Measurements from ENCODE around the gene C4B. TPM values are rescaled to one million over a fixed set of nuclear protein-coding genes. Genes with fewer than 3 reads are reported as not detected.
A peak's percentile ranks its signal among the peaks of the same experiment; 100 is the strongest.

The C4B gene
- total RNA-seq, 1 donor from 2014 or later: 6.4 TPM

DNA sequence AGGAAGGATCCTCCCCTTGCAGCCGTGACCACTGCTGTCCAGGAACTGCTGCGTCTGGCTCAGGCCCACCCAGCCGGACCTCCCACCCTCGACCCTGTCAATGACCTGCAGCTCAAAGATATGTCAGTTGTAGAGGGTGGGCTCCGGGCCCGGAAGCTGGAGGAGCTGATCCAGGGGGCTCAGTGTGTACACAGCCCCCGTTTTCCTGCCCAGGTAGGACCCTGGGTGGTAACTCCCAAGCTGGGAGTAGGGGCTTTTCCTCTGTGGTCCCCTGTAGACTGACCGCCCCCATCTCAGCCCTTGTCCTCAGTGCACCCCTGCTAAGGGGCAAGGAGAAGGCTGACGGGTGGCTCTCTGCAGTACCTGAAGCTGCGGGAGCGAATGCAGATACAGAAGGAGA, 46.3 kb upstream of the C4B start:
- DNase-seq: no peak
- peaks cover 3% of the 10 kb centered on the region for H3K36me3 Mint-ChIP-seq (ENCODE audit: unreplicated experiment)
- peaks cover 14% of the 10 kb centered on the region for H3K9me3 Mint-ChIP-seq (ENCODE audit: unreplicated experiment)
- TF ChIP-seq, protein P1, sequence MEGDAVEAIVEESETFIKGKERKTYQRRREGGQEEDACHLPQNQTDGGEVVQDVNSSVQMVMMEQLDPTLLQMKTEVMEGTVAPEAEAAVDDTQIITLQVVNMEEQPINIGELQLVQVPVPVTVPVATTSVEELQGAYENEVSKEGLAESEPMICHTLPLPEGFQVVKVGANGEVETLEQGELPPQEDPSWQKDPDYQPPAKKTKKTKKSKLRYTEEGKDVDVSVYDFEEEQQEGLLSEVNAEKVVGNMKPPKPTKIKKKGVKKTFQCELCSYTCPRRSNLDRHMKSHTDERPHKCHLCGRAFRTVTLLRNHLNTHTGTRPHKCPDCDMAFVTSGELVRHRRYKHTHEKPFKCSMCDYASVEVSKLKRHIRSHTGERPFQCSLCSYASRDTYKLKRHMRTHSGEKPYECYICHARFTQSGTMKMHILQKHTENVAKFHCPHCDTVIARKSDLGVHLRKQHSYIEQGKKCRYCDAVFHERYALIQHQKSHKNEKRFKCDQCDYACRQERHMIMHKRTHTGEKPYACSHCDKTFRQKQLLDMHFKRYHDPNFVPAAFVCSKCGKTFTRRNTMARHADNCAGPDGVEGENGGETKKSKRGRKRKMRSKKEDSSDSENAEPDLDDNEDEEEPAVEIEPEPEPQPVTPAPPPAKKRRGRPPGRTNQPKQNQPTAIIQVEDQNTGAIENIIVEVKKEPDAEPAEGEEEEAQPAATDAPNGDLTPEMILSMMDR (IDR thresholded peaks at IDR 0.05; ENCODE audit: partially characterized antibody, unreplicated experiment): no peak
- H3K4me1 Mint-ChIP-seq (ENCODE audit: low read depth, unreplicated experiment): peaks cover 7% of the 10 kb centered on the region
- no peak overlapping the region for H3K27ac Mint-ChIP-seq (ENCODE audit: unreplicated experiment)
- H3K27me3 Mint-ChIP-seq (ENCODE audit: unreplicated experiment): peaks cover 14% of the 10 kb centered on the region
- no peak overlapping the region for H3K4me3 Mint-ChIP-seq (ENCODE audit: unreplicated experiment)

DNA sequence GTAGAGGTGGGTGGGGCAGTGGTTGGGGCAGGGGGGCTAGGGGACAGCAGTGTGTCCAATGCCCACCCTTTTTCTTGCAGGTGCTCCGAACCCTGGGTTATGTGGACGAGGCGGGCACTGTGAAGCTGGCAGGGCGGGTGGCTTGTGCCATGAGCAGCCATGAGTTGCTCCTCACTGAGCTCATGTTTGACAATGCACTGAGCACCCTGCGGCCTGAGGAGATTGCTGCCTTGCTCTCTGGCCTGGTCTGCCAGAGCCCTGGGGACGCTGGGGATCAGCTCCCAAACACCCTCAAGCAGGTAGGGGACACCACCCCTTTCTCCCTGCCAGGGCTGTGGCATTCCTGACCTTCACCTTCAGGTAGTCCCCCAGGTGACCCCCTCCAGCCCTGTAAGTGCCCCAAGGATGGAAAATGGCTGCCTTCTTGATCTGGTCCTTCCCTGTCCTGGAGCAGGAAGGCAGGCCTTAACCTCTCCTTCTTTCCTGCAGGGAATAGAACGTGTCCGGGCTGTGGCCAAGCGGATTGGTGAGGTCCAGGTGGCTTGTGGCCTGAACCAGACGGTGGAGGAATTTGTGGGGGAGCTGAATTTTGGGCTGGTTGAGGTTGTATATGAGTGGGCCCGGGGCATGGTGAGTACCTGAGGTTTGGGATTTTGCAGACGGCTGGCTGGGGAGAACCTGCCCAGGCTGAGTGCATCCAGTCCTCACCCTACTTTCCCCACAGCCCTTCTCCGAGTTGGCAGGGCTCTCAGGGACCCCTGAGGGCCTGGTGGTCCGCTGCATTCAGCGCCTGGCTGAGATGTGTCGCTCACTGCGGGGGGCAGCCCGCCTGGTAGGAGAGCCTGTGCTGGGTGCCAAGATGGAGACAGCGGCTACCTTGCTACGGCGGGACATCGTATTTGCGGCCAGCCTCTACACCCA, 45.5 kb upstream of the C4B start:
- Mint-ChIP-seq H3K36me3 (ENCODE audit: unreplicated experiment) (peaks cover 5% of the 10 kb centered on the region), H3K27ac (ENCODE audit: unreplicated experiment) (no peak overlapping the region), H3K27me3 (ENCODE audit: unreplicated experiment) (peaks cover 14% of the 10 kb centered on the region), H3K4me1 (ENCODE audit: low read depth, unreplicated experiment) (peaks cover 8% of the 10 kb centered on the region), H3K4me3 (ENCODE audit: unreplicated experiment) (no peak overlapping the region), H3K9me3 (ENCODE audit: unreplicated experiment) (peaks cover 16% of the 10 kb centered on the region)
- TF ChIP-seq, protein P1 (IDR thresholded peaks at IDR 0.05; ENCODE audit: partially characterized antibody, unreplicated experiment): no peak
- no peak for DNase-seq

DNA sequence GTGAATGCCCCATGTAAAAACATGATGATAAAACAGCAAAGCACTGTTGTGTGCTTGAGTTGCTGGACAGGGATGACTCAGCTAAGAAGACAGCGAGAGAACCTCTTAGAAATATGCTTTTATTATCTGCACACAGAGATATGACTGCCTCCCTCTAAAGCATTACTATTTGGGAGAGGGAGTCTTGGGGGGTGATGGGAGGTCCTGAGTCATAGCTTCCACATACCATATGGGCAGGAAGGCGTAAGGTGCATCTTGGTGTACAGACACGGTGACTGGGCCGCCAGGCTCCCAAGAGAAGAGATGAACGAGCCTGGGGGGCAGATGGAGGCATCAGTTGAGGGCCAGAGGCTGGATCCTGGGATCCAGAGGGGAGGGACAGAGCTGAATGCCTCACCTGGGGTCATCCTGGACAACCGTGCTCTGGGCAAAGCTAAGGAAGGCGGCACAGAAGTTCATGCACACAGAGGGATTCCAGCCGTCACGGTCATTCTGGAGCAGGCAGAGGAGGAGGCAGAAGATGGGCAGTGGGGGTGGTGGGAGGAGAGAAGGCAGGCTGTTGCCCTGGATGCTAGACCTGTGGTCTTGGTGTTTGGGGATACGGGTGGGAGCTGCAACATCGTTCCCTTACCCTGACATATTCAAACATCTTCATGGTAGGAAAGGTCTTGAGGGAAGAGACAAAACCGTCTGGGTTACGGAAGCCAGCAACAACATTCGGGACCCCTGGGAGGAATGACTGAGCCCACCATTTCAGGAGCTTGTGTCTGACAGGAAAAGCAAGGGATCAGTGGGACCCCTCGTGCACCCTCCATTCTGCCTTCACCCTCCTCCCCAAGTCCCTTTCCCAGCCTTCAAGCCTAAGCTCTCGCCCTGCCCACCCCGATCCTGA, 44.6 kb upstream of the C4B start:
- Mint-ChIP-seq H3K9me3 (ENCODE audit: unreplicated experiment) (peaks cover 16% of the 10 kb centered on the region), H3K27me3 (ENCODE audit: unreplicated experiment) (peaks cover 14% of the 10 kb centered on the region), H3K36me3 (ENCODE audit: unreplicated experiment) (peaks cover 5% of the 10 kb centered on the region), H3K4me3 (ENCODE audit: unreplicated experiment) (peak overlapping the region; percentile 52), H3K27ac (ENCODE audit: unreplicated experiment) (peak overlapping the region; percentile 4), H3K4me1 (ENCODE audit: low read depth, unreplicated experiment) (peaks cover 8% of the 10 kb centered on the region)
- TF ChIP-seq, protein P1 (IDR thresholded peaks at IDR 0.05; ENCODE audit: partially characterized antibody, unreplicated experiment): no peak
- DNase-seq: no peak

DNA sequence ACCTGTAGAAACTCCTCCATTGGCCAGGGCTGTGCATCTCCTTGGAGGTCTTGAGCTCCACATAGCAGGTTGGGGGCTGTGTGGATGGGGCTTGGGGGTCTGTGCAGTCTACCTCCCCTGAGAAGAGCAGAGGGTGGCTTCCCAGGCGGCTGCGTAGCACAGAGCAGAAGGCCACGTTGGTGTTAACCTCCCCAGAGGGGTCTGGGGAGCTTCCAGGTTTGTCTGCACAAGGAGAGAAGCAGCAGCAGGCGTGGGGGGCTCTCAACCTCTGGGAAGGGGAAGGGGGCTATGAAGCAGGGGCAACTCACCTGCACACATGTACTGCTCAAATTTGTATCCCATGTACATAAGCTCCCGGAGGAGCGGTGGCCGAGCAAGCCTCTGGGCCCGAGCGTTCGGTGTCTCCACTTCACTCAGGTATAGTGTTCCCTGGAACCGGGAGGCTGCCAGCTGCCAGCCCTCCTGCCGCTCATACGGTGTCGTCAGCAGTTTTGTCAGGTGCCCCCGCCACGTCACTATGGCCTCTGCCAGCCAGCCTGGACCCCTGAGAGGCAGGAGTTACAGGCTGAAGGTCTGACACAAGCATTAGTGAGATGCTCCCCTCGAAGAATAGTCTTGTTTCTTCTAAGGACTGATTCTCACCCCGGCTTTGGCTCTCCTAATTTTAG, 43.9 kb upstream of the C4B start:
- Mint-ChIP-seq H3K9me3 (ENCODE audit: unreplicated experiment) (peaks cover 20% of the 10 kb centered on the region), H3K36me3 (ENCODE audit: unreplicated experiment) (peaks cover 5% of the 10 kb centered on the region), H3K4me1 (ENCODE audit: low read depth, unreplicated experiment) (peaks cover 8% of the 10 kb centered on the region), H3K27me3 (ENCODE audit: unreplicated experiment) (peaks cover 14% of the 10 kb centered on the region), H3K27ac (ENCODE audit: unreplicated experiment) (no peak overlapping the region), H3K4me3 (ENCODE audit: unreplicated experiment) (peak overlapping the region; percentile 92)
- DNase-seq: no peak
- TF ChIP-seq, protein P1 (IDR thresholded peaks at IDR 0.05; ENCODE audit: partially characterized antibody, unreplicated experiment): no peak
